Fibroblast of skin of left quadriceps (primary cell): ENCODE measurements around the gene GAMT.
A peak's percentile ranks its signal among the peaks of the same experiment; 100 is the strongest.

ENCODE experiments used
- DNase-seq, 2 experiments: peaks; one replicate each; pipeline ENCODE4 v3.0.0-alpha.2; 2013; ENCODE audit warnings: low read depth in 2 of 2

Gene GAMT

DNA sequence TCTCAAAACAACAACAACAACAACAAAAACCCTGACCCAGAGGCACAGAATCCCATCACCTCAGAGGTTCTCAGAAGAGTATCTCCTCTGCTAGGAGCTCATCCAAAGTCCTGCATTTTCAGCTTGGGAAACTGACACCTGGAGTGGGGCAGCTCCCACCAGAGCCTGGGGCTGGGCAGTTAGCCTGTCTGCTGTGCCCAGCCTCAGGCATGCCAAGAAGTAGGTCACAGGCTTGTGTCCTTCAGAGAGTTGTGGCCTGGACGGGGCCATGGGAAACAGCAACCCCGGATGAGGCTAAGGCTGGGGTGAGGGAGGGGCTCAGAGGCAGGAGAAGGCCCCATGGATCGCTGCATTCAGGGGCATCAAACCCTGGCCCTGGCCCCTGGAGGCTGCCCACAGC lies 15.5 kb downstream of the GAMT start:
- DNase-seq = no peak

DNA sequence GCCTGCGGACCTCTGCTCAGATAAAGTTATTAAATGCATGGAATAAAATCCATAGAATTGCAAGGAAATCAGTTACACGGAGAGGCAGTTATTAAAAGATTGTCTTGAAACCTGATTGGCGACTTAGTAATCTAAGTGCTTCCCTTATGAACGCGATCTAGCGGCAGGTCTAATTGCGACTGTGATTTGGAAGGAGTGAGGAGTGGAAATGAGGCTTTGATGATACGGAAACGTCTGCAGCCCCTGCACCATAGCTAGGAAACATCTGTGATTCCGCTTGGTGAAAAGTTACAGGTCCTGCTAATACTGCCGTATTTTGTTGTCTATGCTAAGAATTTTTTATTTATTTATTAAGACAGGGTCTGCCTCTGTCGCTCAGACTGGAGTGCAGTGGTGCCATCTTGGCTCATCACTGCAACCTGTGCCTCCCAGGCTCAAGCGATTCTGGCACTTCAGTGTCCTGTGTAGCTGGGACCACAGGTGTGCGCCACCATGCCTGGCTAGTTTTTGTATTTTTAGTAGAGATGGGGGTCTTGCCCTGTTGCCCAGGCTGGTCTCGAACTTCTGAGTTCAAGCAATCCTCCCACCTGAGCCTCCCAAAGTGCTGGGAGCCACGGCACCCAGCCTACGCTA lies 16.7 kb downstream of the GAMT start:
- DNase-seq = no peak

DNA sequence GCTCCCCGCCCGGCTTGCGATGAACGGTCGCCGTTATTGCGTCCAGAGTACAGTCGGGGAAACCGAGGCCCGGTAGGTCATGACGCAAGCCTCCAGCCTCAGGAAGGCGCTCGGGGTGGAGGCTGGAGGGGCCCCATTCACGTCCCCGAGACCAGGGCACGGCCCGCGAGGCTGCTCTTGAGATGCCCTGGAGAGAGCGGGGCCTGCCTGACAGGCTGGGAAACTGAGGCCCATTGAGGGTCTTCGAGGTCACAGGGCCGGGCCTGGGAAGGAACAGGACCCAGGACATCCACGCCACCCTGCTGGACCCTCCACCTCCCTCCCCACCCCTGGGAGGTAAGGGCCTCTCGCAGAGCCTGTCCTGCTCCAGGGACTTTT lies 17.3 kb downstream of the GAMT start:
- DNase-seq = no peak

DNA sequence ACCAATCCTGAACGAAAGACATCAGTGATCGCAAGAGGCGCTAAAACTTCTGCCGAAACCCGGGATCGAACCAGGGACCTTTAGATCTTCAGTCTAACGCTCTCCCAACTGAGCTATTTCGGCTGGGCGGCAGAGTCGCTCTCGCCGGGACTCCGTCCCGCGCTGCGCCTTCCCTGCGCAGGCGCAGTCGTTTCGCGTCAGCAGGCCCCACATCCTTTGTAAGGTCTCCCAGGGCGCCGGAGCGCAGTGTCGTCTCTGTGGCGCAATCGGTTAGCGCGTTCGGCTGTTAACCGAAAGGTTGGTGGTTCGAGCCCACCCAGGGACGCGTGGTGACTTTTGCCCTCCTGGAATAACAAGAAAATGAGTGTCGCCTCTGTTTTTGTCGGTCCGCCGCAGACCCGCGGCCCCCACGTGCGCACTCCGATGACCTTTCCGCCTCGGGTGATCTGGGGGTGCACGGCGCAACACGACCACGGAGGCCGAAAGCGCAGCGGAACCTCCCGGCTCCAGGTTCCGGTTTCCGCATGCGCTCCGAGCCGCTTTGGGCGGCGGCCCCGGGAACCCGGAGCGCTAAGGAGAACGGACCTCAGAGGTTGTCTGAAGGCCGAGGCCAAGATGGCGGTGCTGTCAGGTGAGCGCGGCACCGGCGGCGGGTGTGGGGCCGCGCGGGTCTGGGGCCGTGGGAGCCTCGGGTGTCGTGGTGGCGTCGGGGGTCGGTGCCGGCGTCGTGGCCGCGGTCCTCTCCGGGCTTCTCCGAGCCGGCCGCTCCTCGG lies 17.8 kb downstream of the GAMT start, which contains the start of gene NDUFS7:
NDUFS7 (plus strand) TSS at position 596 of the 773 bp plus-strand sequence; CDS start at position 616, 20 bp downstream.
- peak; percentile 82 to 83 for DNase-seq

DNA sequence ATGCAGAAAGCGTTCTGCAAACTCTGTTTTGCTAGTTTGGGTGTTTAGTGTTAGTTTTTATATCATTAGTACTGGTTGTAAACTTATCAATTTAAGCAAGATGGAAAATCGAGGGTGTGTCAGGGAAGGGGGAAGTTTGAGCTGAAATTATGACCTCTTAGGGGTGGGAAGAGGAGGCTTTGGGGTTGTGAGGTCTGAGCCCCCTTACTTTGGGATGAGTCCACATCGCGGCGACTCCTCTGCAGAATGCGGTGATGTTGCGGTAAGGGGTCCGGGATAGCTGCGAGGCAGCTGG lies 18.4 kb downstream of the GAMT start:
- no peak for DNase-seq

DNA sequence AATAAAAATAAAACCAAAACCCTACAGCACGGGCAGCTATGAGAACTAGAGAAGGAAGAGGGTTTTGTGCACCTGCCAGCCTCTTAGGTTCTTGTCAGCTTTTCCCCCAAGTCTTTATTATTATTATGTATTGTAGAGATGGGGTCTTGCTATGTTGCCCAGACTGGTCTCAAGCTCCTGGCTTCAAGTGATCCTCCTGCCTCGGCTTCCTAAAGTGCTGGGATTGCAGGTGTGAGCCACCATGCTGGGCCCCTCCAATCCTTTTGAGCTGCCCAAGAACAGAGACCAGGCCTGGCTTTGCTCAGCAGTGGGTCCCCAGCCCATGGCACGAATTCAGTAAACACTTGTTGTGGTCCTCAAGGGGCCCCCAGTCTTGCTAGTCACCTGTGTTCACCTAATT lies 19.1 kb downstream of the GAMT start:
- DNase-seq = no peak

DNA sequence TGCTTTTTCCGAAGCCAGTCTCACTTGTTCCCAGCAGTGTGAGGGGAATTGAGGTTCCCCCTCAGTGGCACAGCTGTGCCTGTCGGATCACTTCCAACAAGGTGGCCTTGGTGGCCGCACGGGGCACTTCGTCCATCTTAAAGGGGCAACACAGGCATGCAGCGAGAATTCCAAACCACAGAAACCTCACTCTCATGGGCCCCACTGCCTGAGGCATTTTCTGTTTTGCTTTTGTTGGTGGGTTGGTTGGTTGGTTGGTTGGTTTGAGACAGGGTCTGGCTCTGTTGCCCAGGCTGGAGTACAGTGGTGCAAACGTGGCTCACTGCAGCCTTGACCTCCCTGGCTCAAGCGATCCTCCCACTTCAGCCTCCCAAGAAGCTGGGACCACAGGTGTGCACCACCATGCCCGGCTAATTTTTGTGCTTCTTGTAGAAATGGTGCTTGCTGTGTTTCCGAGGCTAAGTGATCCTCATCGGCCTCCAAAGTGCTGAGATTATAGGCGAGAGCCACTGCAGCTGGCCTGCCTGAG lies 21.3 kb downstream of the GAMT start:
- DNase-seq = no peak

DNA sequence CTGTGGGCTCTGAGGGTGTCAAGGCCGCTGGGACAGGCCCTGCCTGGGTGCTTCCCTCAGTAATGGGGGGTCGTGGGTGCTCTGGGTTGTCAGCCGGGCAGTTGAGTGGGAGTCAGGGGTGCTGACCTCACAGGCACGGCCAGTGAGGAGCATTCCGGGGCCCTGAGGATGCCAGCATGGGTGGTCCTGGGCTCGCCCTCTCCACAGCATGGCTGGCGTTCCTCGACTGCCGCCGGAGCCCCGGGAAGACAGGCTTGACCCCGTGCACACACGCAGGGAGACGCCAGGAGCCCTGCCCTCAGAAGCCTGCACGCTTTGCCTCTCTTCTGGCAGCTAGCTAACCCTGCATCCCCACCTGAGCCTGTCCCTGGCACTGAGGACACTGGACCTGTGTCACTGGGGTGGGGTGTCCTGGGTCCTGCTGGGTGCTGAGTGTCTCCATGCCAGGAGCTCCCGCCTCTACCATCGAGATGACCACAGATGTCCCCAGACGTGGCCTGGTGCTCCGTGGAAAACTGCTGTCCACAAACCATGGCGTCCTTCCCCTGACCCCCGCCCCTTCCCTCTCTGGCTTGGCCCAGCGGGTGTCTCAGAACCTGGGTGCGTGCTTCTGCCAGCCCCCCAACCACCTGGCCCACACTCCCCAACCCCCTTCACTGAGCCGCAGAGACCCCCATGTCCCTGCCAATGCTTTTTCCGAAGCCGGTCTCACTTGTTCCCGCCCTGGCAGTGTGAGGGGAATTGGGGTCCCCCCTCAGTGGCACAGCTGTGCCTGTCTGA lies 22.0 kb downstream of the GAMT start:
- DNase-seq = no peak

DNA sequence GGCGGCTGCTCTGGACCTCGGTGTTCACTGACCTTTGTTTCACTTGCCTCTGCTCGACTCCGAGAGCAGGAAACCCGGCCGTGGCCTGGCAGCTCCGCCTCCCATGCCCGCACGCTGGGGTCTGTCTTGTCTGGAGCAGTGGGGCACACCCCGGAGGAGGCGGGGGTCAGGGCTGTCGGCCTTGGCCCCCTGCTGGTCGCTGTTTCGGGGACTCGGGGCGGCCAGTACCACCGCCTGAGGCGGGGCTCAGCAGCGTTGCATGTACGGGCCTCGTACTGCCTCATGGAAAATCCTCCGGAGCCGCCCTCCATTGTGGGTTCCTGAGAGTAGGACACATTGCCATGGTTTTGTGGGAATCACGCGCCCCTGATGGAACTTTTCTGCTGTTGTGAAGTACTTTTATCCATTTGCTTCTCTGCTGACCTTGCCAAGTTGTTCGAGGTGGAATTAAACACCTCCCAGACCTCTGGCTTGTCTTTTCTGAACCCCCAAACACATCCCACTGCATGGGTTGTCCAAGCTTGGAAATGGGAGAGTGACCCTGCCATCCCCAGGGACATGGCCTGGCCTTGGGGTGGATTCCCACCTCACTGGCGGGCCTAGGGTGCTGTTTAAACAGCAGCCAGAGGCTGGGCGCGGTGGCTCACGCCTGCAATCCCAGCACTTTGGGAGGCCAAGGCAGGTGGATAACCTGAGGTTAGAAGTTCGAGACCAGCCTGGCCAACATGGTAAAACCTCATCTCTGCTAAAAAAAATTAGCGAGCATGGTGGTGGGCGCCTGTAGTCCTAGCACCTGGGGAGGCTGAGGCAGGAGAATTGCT lies 23.2 kb downstream of the GAMT start:
- no peak for DNase-seq

DNA sequence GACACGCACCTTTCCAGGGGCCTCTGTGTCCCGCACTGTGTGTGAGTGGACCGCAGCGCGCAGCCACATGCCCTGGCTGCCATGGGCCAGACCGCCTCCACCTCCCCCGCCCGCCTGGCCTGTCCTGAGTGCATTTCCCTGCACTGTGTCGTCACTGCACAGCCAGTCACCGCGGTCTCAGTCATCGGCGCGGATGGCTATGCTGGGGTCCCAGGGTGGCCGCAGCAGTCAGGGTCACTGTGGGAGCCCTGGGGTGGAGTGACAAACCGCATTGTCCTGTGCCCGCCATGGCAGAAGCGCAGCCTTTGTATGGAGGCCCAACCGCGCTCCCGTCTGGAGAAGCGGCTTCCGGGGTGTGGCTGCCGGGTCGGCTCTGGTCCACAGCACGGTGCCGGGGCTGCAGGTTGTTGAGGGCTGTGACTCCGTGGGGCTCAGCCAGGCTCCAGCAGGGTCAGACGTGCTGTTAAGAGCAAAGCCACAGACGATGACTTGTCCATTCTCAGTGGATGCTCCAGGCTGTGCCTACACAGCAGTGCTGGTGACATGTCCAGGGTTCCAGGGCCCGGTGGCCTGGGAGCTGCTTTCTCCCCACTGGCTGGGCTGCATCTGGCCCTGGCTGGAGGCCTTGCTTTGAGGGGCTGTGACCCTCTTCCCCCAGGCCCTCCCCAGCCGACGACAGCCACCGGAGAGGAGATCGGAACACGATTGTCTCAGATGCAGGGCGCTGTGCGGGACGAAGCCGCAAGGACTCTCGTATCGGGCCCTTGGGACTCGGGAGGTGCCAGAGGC lies 24.0 kb downstream of the GAMT start:
- no peak for DNase-seq

DNA sequence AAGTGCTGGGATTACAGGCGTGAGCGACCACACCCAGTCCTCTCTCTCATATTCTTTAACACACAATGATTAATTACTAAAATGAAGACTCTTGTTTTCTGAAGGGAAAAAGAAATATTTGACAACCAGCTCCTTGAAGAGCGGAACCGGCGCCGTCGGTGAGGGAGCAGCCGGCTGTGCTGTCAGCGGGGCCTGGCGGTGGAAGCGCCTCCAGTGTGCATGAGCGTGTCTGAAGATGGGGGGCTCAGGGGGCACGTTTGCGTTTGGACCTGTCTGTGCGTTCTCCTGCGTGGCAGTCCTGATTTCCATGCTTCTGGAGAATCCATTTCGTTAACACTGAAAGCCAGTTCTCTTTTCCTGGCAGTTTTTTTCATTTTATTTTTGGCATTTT lies 24.9 kb downstream of the GAMT start:
- no peak for DNase-seq

DNA sequence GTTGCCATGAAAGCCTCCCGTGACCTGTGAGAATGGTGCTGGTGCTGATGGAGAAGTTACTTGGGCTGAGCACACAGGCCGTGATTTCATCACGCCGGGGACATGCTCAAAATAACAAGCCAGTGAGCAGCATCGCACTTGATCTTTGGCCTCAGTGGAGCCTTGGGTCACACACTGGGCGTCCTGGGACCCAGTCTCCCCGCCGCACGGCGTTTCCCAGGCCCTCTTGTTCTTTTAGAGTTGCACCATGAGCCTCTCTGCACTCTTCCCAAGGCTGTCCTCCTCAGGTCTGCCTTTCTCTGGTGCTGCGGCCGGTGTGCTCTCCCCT lies 27.1 kb downstream of the GAMT start:
- no peak for DNase-seq

DNA sequence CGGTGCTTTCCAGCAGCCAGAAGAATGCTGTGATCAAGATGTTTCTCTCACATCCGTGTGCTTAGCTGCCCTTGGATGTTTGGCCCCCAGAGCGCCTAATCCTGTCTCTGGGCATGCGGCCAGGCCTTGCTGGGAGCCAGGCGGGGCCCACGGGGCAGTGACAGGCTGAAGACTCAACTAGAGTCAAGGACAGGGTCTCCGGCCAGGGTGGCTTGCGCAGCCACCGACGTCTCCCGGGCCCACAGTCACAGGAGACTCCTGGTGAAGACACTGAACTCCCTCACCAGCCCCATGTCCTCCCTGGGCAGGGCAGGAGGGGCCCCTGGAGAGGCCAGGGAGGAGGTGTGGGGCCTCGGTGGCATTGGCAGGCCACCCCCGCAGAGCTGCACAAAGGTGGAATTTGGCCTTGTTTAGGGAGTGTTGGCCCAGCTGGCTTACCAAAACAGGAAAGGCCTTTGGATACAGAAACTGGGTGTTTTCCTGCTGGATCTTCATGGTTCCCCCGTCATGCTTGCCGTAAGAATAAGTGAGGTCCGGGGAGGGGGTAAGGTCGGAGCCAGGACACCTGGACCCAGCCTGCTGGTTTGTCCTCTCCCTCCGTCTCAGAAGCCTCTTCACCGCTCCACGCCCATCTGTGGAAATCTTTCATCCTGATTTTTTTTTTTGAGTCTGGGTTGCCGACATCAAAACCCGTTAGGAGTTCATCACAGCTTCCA lies 27.6 kb downstream of the GAMT start:
- DNase-seq = no peak

DNA sequence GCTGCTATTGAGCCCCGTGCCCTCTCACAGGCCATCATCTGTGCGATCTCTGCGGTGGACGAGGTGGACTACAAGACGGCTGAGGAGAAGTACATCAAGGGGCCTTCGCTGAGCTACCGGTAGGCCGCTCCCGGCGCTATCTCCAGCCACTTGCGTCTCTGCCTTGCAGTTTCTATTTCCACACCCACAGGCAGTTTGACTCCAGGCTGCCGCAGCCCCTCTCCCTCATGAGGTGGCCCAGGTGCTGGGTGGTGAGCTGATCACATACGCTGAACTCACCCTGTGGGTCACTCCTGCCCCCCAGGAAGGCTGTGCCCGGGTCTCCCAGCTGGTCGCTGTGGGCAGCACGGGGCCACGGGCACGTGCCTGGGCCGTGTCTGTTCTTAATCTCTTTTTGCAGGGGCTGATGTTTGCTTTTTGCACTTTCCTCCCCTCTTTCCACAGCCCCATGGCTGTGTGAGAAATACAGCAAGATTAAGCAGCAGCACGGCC lies 28.3 kb downstream of the GAMT start:
- DNase-seq = no peak

DNA sequence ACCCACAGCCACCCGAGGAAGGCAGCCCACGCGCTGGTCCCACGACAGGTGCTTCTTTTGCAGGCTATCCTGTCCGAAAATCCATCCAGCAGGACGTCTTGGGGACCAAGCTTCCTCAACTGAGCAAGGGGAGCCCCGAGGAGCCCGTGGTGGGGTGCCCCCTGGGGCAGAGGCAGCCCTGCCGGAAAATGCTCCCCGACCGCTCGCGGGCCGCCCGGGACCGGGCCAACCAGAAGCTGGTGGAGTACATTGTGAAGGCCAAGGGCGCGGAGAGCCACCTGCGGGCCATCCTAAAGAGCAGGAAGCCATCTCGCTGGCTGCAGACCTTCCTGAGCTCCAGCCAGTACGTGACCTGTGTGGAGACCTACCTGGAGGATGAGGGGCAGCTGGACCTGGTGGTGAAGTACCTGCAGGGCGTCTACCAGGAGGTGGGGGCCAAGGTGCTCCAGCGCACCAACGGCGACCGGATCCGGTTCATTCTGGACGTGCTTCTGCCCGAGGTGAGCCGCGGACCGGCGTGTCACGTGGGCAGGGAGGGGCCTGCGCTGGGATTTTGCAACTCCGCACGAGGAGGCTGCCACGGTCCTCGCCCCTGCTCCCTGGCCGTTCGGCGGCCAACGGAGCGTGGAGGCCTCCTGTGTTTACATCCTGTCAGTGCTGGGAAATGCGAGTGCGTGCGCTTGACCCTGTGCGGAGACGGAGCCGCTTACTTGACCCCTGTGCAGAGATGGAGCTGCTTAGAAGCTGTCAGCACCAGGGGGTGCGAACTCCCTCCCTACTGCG lies 30.6 kb downstream of the GAMT start:
- DNase-seq = no peak

DNA sequence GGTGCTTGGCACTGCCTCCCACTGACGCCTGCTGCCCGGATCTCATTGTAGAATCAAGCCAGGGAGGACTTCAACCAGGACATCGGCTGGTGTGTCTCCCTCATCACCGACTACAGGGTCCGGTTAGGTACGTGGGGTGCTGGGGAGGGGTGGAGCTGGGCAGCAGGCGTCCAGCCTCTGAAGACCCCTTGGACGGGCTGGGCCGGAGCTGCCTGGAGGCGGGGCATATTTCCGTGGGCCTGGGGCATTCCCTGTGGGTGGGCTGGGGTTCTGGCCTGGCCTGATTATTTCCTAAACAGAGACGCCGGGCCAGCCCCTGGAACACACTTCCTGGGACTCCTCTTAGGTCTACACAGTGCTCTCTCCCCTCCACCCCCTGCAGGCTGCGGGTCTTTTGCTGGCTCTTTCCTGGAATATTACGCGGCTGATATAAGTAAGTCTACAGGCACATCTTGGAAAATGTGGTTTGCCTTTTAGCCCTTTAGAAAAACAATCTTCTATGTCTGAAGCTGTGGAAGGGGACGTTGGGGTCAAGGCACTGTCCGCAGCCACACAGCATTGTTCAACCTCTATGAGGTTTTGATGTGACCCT lies 32.0 kb downstream of the GAMT start:
- no peak for DNase-seq

DNA sequence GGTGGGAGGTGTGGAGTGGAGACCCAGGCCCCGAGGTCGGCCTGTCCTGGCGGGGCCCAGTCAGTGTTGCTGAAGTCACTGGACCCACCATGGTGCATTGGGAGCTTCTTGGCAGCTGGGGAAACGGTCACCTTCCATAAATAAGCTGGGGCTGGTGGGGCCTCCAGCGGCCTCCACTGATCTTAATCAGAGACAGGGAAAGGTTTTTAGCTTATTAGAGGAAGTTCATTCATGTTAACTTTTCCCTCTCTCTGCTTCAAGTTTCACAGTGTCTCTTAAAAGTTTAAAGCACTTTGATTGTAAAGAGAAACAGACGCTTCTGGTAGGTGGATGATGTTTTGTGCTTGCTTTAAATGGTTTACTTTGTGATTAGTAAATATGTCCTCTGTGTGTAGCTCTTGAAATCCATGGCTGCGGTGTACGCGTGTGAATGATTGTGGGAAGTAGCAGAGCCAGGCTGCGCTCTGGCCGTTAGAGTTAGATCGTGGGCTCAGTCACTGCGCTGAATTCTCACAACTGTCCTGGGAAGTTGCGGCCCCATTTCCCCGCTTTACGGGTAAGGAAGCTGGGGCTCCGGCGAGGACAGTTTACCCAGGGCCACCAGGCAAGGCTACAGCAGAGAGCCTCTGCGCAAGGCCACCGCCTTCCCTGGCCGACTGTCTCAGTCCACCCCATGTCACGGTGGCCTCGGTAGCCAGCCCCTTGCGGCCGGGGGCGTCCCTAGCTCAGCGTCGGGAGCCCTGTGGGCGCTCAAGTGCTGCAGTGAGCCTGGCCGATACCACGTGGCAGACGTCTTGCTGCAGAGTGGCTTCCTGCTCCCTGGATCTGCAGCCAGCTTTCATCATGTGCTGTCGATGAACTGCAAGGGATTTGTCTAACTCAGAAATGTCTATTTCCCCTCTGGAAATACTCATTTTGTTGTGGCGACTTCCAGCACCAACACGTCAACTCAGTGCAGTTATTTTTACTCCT lies 34.2 kb downstream of the GAMT start:
- DNase-seq = no peak

DNA sequence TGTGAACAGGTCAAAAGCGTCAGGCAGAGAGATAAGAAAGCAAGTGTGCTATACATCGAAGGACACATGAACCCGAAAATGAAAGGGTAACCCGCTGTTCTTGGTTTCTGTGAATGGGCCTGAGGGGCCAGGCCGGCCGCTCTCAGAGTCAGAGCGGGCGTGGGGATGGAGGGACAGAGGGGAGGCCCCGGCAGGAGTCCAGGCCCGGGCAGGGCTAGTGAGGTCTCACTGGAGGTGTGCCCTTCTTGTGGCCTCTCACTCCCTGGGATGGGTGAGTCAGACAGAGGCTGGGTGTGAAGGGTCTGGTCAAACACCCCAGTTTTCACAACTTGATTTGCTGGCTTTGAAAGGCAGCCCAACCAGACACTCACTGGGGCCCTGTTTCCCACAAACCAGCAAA lies 35.0 kb downstream of the GAMT start:
- no peak for DNase-seq
